ENCODE measurements around the gene YPEL2.

DNA sequence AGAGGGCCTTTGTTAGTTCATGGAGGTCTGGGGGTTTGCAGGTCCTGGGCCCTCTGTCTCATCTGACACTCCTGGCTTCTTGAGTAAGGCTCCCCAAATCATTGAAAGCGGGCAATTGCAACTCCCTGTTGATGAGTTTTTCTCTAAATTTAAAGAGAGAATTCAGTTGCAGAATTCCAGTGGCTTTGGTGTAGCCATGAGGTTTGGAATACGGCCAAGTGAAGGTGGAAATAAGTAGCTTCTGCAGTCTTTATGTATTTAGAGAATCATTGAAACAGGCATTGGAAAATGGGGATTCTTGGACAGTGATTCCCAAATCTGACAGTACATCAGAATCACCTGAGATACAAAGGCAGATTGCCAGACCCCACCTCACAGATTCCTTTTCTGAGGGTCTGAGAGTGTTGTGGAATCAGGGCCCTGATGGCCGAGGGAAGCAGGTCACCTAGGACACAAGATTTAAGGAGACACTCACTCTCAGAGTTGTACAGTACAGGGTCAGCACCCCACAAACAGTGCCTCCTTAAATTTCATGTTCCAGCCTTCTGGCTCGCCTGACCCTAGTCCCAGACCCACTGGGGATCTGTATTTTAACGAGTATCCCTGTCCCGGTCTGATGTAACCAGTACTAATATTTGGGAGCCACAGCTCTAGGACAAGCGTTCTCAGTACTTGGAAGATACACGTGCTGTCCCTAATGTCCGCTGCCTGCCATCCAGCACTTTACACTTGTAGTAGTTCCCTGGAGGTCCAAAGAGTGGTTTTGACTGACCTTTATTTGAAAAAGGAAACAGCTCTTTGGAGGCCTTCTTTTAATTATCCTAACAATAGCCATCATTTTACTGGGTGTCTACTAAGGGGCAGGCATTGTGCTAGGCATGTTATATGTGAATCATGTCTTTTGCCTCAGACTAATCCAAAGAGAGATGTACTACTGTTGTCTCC, 37.8 kb downstream of the YPEL2 start:
- TF ChIP-seq, protein P1, sequence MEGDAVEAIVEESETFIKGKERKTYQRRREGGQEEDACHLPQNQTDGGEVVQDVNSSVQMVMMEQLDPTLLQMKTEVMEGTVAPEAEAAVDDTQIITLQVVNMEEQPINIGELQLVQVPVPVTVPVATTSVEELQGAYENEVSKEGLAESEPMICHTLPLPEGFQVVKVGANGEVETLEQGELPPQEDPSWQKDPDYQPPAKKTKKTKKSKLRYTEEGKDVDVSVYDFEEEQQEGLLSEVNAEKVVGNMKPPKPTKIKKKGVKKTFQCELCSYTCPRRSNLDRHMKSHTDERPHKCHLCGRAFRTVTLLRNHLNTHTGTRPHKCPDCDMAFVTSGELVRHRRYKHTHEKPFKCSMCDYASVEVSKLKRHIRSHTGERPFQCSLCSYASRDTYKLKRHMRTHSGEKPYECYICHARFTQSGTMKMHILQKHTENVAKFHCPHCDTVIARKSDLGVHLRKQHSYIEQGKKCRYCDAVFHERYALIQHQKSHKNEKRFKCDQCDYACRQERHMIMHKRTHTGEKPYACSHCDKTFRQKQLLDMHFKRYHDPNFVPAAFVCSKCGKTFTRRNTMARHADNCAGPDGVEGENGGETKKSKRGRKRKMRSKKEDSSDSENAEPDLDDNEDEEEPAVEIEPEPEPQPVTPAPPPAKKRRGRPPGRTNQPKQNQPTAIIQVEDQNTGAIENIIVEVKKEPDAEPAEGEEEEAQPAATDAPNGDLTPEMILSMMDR (conservative IDR thresholded peaks at IDR 0.05): no peak
- no peak for TF ChIP-seq ZFX (IDR thresholded peaks at IDR 0.05)
